GM21528 (cell line): ENCODE results near the gene KMT2E.

ENCODE experiments used
- ATAC-seq: cut with Tn5 transposase; IDR thresholded peaks from one replicate; pipeline ENCODE4 v1.9.1; 2021; ENCODE audit warnings: mild to moderate bottlenecking, moderate library complexity; ENCODE audit not compliant: unreplicated experiment, low FRiP score

Gene KMT2E

DNA sequence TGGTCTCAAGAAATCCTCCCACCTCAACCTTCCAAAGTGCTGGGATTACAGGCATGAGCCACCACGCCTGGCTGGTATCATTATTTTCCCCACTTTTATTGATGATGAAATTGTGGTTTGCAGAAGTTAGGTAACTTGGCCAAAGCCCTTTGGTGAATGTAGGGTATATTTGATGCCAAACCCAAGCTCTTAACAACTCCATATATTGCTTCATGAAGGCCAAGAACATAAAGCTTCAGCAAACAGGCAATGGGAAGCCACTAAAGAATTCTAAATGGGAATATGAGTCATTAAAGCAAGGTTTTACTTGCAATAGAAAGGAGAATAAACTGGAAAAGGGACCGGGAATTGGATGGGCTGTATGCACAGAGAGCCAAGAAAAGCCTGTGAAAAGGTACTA, 142.7 kb downstream of the KMT2E start:
- no peak for ATAC-seq

DNA sequence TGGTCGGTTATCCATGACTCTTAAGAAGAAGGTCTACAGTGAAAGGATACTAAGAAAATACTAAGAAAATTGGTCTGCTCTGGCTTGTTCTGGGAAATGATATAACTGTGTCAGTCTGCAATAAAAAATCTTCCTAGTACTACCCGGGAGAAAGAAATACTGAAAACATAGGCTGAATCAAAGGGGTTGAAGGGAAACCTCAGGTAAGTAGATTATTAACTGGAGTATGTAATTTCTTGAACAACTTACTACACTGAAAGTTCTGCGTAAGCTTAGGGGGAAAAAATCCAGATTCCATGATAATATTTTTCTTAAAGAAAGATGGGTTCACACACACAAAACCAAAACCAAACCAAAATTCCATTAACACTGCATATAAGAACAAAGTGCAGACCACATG, 143.3 kb downstream of the KMT2E start:
- no peak for ATAC-seq

DNA sequence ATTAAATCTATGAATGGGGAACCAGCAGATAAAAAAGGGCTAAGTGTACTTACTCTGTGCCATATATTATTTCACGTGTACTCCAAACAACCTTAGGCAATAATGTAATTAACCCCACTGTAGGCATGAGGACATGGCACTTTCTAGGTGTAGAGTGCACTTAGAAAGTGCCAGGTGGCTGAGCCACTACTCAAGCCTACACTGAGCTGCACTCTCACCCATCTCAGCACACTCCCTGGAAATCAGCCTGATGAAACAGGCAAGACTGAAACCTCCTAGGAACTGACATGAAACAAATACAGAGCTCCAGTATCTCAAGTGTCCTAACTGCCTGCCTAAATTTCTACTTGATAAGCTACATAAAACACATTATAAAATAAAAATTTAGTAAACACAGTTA, 147.4 kb downstream of the KMT2E start:
- no peak for ATAC-seq
